Measurements from ENCODE around the gene CTLA4.
A peak's percentile ranks its signal among the peaks of the same experiment; 100 is the strongest.
"Not testable (repeated sequence)": the region's sequence is repeated elsewhere in the genome, so short reads cannot be mapped to it uniquely, and the experiment has no call there.

CTLA4 gene

GRCh38 chr2:203857656-203858055 lies 9.9 kb upstream of the CTLA4 start:
- no peak for DNase-seq

GRCh38 chr2:203858176-203858575 lies 9.4 kb upstream of the CTLA4 start:
- DNase-seq: no peak

- DNase-seq: no peak
Observed at GRCh38 chr2:203859030-203859789, 8.4 kb upstream of the CTLA4 start.

- DNase-seq: no peak
Observed at GRCh38 chr2:203861197-203861596, 6.4 kb upstream of the CTLA4 start.

GRCh38 chr2:203861607-203862006 lies 6.0 kb upstream of the CTLA4 start:
- DNase-seq: no peak

- no peak for DNase-seq
Observed at GRCh38 chr2:203869223-203870042, 1.9 kb downstream of the CTLA4 start.

- DNase-seq: peak in 1 of 58 donors; percentile 1
Observed at GRCh38 chr2:203870481-203870880, 2.9 kb downstream of the CTLA4 start.

- DNase-seq: no peak
Observed at GRCh38 chr2:203870941-203871340, 3.4 kb downstream of the CTLA4 start.

GRCh38 chr2:203871371-203871983 lies 3.9 kb downstream of the CTLA4 start:
- DNase-seq: no peak

GRCh38 chr2:203873461-203873860 lies 5.9 kb downstream of the CTLA4 start:
- DNase-seq: no peak

- peak in 8 of 58 donors; percentile 0 to 30 (median 4) for DNase-seq
Observed at GRCh38 chr2:203873921-203874631, 6.5 kb downstream of the CTLA4 start.

- no peak for DNase-seq
Observed at GRCh38 chr2:203875471-203875870, 7.9 kb downstream of the CTLA4 start.

- DNase-seq: no peak
Observed at GRCh38 chr2:203876328-203876727, 8.8 kb downstream of the CTLA4 start.

- DNase-seq: no peak
Observed at GRCh38 chr2:203878063-203878462, 10.5 kb downstream of the CTLA4 start.

- peak in 1 of 58 donors; percentile 1 for DNase-seq
Observed at GRCh38 chr2:203880557-203881125, 13.1 kb downstream of the CTLA4 start.

- DNase-seq: not testable (repeated sequence)
Observed at GRCh38 chr2:203881185-203881584, 13.6 kb downstream of the CTLA4 start.

GRCh38 chr2:203882551-203882950 lies 15.0 kb downstream of the CTLA4 start:
- DNase-seq: no peak

GRCh38 chr2:203886661-203887151 lies 19.1 kb downstream of the CTLA4 start:
- DNase-seq: no peak

GRCh38 chr2:203887677-203888076 lies 20.1 kb downstream of the CTLA4 start:
- DNase-seq: peak in 1 of 58 donors; percentile 70

GRCh38 chr2:203889542-203889941 lies 22.0 kb downstream of the CTLA4 start:
- DNase-seq: no peak

GRCh38 chr2:203889944-203890343 lies 22.4 kb downstream of the CTLA4 start:
- DNase-seq: no peak

Data from anterior cingulate cortex (tissue), 58 donors.